ENCODE results near the gene SRMS. TPM values are rescaled to one million over a fixed set of nuclear protein-coding genes. Genes with fewer than 3 reads are reported as not detected.

The SRMS gene
- total and polyA plus RNA-seq, 4 donors: not detected

DNA sequence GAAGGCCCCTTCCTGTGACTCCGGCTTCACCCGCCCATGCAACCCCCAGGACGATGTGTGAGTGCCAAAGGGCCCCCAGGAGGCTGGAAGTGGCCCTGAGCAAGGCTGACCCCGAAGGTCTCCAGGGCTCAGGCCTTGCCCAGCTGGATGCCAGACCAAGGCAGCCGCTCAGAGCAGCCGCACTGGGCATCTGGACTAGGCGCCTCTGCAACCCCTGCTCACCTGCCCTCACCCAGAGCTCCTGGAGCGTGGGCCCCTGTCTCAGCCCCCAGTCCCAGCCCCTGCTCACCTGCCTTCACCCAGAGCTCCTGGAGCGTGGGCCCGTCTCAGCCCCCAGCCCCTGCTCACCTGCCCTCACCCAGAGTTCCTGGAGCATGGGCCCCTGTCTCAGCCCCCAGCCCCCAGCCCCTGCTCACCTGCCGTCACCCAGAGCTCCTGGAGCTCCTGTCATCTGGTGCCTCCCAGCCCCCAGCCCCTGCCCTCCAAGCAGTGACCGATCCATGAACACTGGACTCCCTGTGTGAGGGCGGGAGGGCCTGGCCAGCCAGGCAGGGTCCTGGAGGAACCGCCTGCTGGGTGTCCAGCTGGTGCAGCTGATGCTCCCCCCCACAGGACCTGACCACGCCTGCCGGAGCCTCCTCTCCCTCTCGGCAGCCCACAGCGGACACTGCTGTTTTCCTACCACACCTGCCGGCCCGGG is 1.1 kb downstream of the SRMS start:
- Histone ChIP-seq H3K27ac (ENCODE audit: low read depth in 1 of 2, low read length in 2 of 2) (no peak overlapping the region), H3K36me3 (ENCODE audit: control insufficient read depth in 4 of 4, insufficient read depth in 3 of 4, low read depth in 1 of 4, low read length in 3 of 4) (no peaks in the 10 kb centered on the region), H3K27me3 (ENCODE audit: control insufficient read depth in 4 of 4, insufficient read depth in 4 of 4, low read length in 3 of 4) (peaks cover 0 to 2% (median 0%) of the 10 kb centered on the region in 4 donors), H3K4me3 (ENCODE audit: low read depth in 1 of 3, low read length in 3 of 3) (no peak overlapping the region), H3K9me3 (ENCODE audit: control insufficient read depth in 4 of 4, low read length in 3 of 4) (no peaks in the 10 kb centered on the region), H3K4me1 (ENCODE audit: control insufficient read depth in 4 of 4, insufficient read depth in 4 of 4, low read length in 3 of 4) (no peaks in the 10 kb centered on the region), H3K9ac (ENCODE audit: low read depth in 1 of 2, low read length in 2 of 2) (no peak overlapping the region)
- DNase-seq (ENCODE audit: low spot score): no peak
- TF ChIP-seq FOXA1 (IDR thresholded peaks at IDR 0.05) (no peak), FOXA2 (IDR thresholded peaks at IDR 0.05) (no peak), RXRA (IDR thresholded peaks at IDR 0.05) (no peak), RAD21 (IDR thresholded peaks at IDR 0.05) (no peak), HNF4A (conservative IDR thresholded peaks at IDR 0.05) (no peak), EGR1 (IDR thresholded peaks at IDR 0.05; ENCODE audit: low read depth in 2 of 2) (no peak), TAF1 (conservative IDR thresholded peaks at IDR 0.05) (no peak)
- TF ChIP-seq, protein P1, sequence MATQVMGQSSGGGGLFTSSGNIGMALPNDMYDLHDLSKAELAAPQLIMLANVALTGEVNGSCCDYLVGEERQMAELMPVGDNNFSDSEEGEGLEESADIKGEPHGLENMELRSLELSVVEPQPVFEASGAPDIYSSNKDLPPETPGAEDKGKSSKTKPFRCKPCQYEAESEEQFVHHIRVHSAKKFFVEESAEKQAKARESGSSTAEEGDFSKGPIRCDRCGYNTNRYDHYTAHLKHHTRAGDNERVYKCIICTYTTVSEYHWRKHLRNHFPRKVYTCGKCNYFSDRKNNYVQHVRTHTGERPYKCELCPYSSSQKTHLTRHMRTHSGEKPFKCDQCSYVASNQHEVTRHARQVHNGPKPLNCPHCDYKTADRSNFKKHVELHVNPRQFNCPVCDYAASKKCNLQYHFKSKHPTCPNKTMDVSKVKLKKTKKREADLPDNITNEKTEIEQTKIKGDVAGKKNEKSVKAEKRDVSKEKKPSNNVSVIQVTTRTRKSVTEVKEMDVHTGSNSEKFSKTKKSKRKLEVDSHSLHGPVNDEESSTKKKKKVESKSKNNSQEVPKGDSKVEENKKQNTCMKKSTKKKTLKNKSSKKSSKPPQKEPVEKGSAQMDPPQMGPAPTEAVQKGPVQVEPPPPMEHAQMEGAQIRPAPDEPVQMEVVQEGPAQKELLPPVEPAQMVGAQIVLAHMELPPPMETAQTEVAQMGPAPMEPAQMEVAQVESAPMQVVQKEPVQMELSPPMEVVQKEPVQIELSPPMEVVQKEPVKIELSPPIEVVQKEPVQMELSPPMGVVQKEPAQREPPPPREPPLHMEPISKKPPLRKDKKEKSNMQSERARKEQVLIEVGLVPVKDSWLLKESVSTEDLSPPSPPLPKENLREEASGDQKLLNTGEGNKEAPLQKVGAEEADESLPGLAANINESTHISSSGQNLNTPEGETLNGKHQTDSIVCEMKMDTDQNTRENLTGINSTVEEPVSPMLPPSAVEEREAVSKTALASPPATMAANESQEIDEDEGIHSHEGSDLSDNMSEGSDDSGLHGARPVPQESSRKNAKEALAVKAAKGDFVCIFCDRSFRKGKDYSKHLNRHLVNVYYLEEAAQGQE (IDR thresholded peaks at IDR 0.05): no peak
- TF ChIP-seq, protein P2, sequence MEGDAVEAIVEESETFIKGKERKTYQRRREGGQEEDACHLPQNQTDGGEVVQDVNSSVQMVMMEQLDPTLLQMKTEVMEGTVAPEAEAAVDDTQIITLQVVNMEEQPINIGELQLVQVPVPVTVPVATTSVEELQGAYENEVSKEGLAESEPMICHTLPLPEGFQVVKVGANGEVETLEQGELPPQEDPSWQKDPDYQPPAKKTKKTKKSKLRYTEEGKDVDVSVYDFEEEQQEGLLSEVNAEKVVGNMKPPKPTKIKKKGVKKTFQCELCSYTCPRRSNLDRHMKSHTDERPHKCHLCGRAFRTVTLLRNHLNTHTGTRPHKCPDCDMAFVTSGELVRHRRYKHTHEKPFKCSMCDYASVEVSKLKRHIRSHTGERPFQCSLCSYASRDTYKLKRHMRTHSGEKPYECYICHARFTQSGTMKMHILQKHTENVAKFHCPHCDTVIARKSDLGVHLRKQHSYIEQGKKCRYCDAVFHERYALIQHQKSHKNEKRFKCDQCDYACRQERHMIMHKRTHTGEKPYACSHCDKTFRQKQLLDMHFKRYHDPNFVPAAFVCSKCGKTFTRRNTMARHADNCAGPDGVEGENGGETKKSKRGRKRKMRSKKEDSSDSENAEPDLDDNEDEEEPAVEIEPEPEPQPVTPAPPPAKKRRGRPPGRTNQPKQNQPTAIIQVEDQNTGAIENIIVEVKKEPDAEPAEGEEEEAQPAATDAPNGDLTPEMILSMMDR (IDR thresholded peaks at IDR 0.05; ENCODE audit: low read depth, low read length, missing input control): no peak
- TF ChIP-seq, protein P3, sequence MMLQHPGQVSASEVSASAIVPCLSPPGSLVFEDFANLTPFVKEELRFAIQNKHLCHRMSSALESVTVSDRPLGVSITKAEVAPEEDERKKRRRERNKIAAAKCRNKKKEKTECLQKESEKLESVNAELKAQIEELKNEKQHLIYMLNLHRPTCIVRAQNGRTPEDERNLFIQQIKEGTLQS (IDR thresholded peaks at IDR 0.05): no peak
- TF ChIP-seq, protein P4, sequence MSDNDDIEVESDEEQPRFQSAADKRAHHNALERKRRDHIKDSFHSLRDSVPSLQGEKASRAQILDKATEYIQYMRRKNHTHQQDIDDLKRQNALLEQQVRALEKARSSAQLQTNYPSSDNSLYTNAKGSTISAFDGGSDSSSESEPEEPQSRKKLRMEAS (IDR thresholded peaks at IDR 0.05): no peak
- 78% methylated on average over 20 of the region's 20 CpGs for WGBS

DNA sequence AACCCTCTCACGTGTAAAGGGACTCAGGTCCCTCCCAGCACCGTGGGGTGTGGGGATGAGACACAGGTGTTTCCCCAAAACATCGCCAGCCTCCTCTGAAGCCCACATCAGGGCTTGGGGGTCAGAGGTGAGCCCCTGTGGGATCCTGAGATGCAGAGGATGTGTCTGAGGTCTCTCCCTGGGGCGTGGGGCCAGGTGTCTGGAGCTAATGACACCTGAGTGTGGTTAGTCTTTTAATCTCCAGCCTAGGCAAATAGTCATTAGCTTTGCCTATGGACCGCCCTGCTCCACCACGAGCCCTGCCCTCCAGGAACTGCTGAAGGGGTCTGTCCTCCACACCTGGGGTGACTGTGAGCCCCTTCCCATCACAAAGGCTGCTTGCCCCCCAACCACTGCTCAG is 1.7 kb downstream of the SRMS start:
- no peaks in the 10 kb centered on the region for H3K36me3 ChIP-seq (ENCODE audit: control insufficient read depth in 4 of 4, insufficient read depth in 3 of 4, low read depth in 1 of 4, low read length in 3 of 4)
- DNase-seq (ENCODE audit: low spot score): no peak
- H3K27me3 ChIP-seq (ENCODE audit: control insufficient read depth in 4 of 4, insufficient read depth in 4 of 4, low read length in 3 of 4): peaks cover 0 to 2% (median 0%) of the 10 kb centered on the region in 4 donors
- no peak for TF ChIP-seq EGR1 (IDR thresholded peaks at IDR 0.05; ENCODE audit: low read depth in 2 of 2)
- no peak for TF ChIP-seq YY1 (IDR thresholded peaks at IDR 0.05)
- TF ChIP-seq, protein P1 (IDR thresholded peaks at IDR 0.05): no peak
- TF ChIP-seq, protein P2 (IDR thresholded peaks at IDR 0.05; ENCODE audit: low read depth, low read length, missing input control): no peak
- TF ChIP-seq SP1 (IDR thresholded peaks at IDR 0.05): no peak
- TF ChIP-seq, protein P4 (IDR thresholded peaks at IDR 0.05): no peak
- TF ChIP-seq, protein P3 (IDR thresholded peaks at IDR 0.05): no peak
- TF ChIP-seq, protein P5, sequence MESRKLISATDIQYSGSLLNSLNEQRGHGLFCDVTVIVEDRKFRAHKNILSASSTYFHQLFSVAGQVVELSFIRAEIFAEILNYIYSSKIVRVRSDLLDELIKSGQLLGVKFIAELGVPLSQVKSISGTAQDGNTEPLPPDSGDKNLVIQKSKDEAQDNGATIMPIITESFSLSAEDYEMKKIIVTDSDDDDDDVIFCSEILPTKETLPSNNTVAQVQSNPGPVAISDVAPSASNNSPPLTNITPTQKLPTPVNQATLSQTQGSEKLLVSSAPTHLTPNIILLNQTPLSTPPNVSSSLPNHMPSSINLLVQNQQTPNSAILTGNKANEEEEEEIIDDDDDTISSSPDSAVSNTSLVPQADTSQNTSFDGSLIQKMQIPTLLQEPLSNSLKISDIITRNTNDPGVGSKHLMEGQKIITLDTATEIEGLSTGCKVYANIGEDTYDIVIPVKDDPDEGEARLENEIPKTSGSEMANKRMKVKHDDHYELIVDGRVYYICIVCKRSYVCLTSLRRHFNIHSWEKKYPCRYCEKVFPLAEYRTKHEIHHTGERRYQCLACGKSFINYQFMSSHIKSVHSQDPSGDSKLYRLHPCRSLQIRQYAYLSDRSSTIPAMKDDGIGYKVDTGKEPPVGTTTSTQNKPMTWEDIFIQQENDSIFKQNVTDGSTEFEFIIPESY (IDR thresholded peaks at IDR 0.05): no peak
- TF ChIP-seq RAD21 (IDR thresholded peaks at IDR 0.05): no peak
- TF ChIP-seq RXRA (IDR thresholded peaks at IDR 0.05): no peak
- no peak for TF ChIP-seq FOXA1 (IDR thresholded peaks at IDR 0.05)
- TF ChIP-seq FOXA2 (IDR thresholded peaks at IDR 0.05): no peak
- TF ChIP-seq TAF1 (conservative IDR thresholded peaks at IDR 0.05): no peak
- no peak overlapping the region for H3K4me3 ChIP-seq (ENCODE audit: low read depth in 1 of 3, low read length in 3 of 3)
- no peaks in the 10 kb centered on the region for H3K4me1 ChIP-seq (ENCODE audit: control insufficient read depth in 4 of 4, insufficient read depth in 4 of 4, low read length in 3 of 4)
- no peaks in the 10 kb centered on the region for H3K9me3 ChIP-seq (ENCODE audit: control insufficient read depth in 4 of 4, low read length in 3 of 4)
- no peak overlapping the region for H3K9ac ChIP-seq (ENCODE audit: low read depth in 1 of 2, low read length in 2 of 2)
- H3K27ac ChIP-seq (ENCODE audit: low read depth in 1 of 2, low read length in 2 of 2): no peak overlapping the region
- WGBS: 61% methylated on average over 6 of the region's 6 CpGs

All from liver (tissue), 9 donors.